HepG2 (cell line): ENCODE results near the gene SAMD14. TPM values are rescaled to one million over a fixed set of nuclear protein-coding genes. Genes with fewer than 3 reads are reported as not detected.

Experiments
- MAZ ChIP-seq, 2 experiments: sonication (generic) in 1 of 2; formaldehyde crosslinking in 1 of 2; IDR thresholded peaks; 2 replicates each; pipeline versions ENCODE4 v1.5.0 to v1.6.1; 2012 to 2020; ENCODE audit warnings: low read depth in 2 of 2, mild to moderate bottlenecking in 2 of 2, borderline replicate concordance in 1 of 2, improper control_type of control experiment in 1 of 2, low read length in 1 of 2, missing genetic modification reagents in 1 of 2, moderate library complexity in 1 of 2
- PHB2 ChIP-seq: fragments of 450-650 bp; IDR thresholded peaks from 2 replicates; pipeline ENCODE4 v1.6.1; 2018; ENCODE audit not compliant: partially characterized antibody
- ZNF205 ChIP-seq: IDR thresholded peaks from 2 replicates; pipeline ENCODE4 v1.6.1; 2018; ENCODE audit warnings: missing biosample characterization, missing genetic modification reagents
- ZNF557 ChIP-seq: sonication (generic); formaldehyde crosslinking; IDR thresholded peaks from 2 replicates; pipeline ENCODE4 v1.4.0; 2020; ENCODE audit warnings: missing genetic modification reagents
- ZNF749 ChIP-seq: sonication (generic); formaldehyde crosslinking; IDR thresholded peaks from 2 replicates; pipeline ENCODE4 v1.8.0; 2022; ENCODE audit warnings: mild to moderate bottlenecking, missing genetic modification reagents, moderate library complexity, borderline replicate concordance
- polyA plus RNA-seq, 8 experiments: library from polyadenylated mRNA; depleted of rRNA in 3 of 8; stranded (reverse) in 7 of 8; unstranded in 1 of 8; fragments of >200 nt; fragmentation: Illumina TruSeq in 4 of 8; extraction: Trizol in 4 of 8; gene quantifications; 2 replicates each; pipeline versions ENCODE4 v1.2.1 to v1.2.3, GENCODE V29; 2011 to 2016; ENCODE audit warnings: low read depth in 4 of 8, missing spikeins in 1 of 8, mixed read lengths in 1 of 8; ENCODE audit not compliant: insufficient read depth in 1 of 8
- total RNA-seq, 5 experiments: library from RNA; depleted of rRNA; stranded (reverse); fragments of >200 nt; fragmentation: Illumina TruSeq; extraction: Trizol; gene quantifications; 2 replicates each; pipeline ENCODE4 v1.2.3, GENCODE V29; 2016; ENCODE audit warnings: low read depth in 1 of 5
- TF ChIP-seq, protein P1 (sequence below): sonication (generic); formaldehyde crosslinking; IDR thresholded peaks from 2 replicates; pipeline ENCODE4 v1.4.0; 2020; ENCODE audit warnings: missing genetic modification reagents
- TF ChIP-seq, protein P2 (sequence below): sonication (generic); formaldehyde crosslinking; IDR thresholded peaks from 2 replicates; pipeline ENCODE4 v1.4.0; 2020; ENCODE audit warnings: missing genetic modification reagents

The SAMD14 gene
- total and polyA plus RNA-seq, 2 of the 13 experiments (the other 11 are each of a cell fraction or from before 2014, with no cell fraction given) = 0.07 to 0.22 TPM

DNA sequence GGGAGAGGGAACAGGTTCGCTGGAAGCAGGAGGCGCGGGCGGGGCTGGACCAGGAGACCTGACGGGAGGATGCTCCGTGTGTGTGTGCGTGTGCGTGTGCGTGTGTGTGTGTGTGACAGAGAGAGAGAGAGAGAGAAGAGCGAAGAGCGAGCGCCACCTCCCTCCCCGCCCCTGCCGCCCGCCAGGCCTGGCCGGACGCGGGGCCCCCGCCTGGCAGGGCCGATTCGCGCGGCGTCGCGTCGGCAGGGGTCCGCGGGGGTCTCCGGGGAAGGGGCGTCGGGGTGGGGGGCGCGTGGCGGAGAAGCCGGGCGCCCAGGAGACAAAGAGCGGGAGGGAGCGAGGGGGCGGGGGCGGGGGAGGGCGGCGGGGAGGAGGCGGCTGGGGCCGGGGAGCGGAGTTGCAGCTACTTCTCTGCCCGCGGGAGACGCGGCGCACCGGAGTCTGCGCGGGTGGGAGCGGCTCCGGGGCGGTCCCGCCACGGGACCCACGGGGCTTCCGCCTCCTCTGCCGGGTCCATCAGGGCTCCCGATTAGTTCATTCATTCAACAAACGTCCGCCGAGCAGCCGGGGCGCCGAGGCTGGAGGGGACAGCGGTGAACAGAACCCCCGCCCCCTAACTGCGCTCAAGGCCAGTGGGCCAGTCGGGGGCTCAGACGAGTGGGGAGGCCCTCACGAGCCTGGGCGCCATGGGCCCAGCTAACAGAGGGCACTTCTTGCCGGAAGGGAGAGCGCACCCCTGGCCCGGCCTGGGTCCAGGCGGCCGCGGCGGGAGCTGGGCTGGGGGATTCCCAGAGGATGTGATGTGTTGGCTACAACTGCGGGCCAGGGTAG lies at the start of gene SAMD14 (continued):
- TF ChIP-seq ZNF749 (CRISPR knock-in tag) = 0 out of 2 replicates have a peak, but pooled peaks have one; percentile 25
- peak; percentile 89 for TF ChIP-seq ZNF205
- TF ChIP-seq ZNF557 (CRISPR knock-in tag) = no peak
- TF ChIP-seq PHB2 = no peak
- TF ChIP-seq MAZ (IDR thresholded peaks at IDR 0.05; ENCODE audit: borderline replicate concordance, low read depth, low read length) = no peak
- TF ChIP-seq MAZ (CRISPR knock-in tag; IDR thresholded peaks at IDR 0.05; ENCODE audit: low read depth) = 0 out of 2 replicates have a peak, but pooled peaks have one; percentile 17
- TF ChIP-seq, protein P1, sequence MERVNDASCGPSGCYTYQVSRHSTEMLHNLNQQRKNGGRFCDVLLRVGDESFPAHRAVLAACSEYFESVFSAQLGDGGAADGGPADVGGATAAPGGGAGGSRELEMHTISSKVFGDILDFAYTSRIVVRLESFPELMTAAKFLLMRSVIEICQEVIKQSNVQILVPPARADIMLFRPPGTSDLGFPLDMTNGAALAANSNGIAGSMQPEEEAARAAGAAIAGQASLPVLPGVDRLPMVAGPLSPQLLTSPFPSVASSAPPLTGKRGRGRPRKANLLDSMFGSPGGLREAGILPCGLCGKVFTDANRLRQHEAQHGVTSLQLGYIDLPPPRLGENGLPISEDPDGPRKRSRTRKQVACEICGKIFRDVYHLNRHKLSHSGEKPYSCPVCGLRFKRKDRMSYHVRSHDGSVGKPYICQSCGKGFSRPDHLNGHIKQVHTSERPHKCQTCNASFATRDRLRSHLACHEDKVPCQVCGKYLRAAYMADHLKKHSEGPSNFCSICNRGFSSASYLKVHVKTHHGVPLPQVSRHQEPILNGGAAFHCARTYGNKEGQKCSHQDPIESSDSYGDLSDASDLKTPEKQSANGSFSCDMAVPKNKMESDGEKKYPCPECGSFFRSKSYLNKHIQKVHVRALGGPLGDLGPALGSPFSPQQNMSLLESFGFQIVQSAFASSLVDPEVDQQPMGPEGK (CRISPR knock-in tag) = peak; percentile 67
- TF ChIP-seq, protein P2, sequence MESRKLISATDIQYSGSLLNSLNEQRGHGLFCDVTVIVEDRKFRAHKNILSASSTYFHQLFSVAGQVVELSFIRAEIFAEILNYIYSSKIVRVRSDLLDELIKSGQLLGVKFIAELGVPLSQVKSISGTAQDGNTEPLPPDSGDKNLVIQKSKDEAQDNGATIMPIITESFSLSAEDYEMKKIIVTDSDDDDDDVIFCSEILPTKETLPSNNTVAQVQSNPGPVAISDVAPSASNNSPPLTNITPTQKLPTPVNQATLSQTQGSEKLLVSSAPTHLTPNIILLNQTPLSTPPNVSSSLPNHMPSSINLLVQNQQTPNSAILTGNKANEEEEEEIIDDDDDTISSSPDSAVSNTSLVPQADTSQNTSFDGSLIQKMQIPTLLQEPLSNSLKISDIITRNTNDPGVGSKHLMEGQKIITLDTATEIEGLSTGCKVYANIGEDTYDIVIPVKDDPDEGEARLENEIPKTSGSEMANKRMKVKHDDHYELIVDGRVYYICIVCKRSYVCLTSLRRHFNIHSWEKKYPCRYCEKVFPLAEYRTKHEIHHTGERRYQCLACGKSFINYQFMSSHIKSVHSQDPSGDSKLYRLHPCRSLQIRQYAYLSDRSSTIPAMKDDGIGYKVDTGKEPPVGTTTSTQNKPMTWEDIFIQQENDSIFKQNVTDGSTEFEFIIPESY (CRISPR knock-in tag) = 0 out of 2 replicates have a peak, but pooled peaks have one; percentile 16
